Neural cell (in vitro differentiated cells): ENCODE results near the gene PPIL4.

Source experiments
- EZH2 ChIP-seq: fragments of 200-600, 300-800 bp; shearing (Covaris generic), sonication (generic); IDR thresholded peaks from 2 replicates; pipeline ENCODE4 v1.6.1; 2014; ENCODE audit warnings: antibody characterized with exemption, low read length, borderline replicate concordance, mild to moderate bottlenecking; ENCODE audit not compliant: insufficient read depth, poor library complexity, severe bottlenecking
- POLR2AphosphoS5 ChIP-seq: IDR thresholded peaks from 2 replicates; pipeline ENCODE4 v1.6.1; 2012
- TAF1 ChIP-seq: IDR thresholded peaks from 2 replicates; pipeline ENCODE4 v1.6.1; 2012; ENCODE audit warnings: low read depth
- TF ChIP-seq, protein P1 (sequence below): fragments of 450-650 bp; IDR thresholded peaks from 2 replicates; pipeline ENCODE4 v1.5.1; 2014; ENCODE audit warnings: antibody characterized with exemption, mild to moderate bottlenecking, moderate library complexity; ENCODE audit not compliant: poor library complexity, severe bottlenecking
- TF ChIP-seq, protein P2 (sequence below): IDR thresholded peaks from 2 replicates; pipeline ENCODE4 v1.6.1; 2012; ENCODE audit warnings: borderline replicate concordance

DNA sequence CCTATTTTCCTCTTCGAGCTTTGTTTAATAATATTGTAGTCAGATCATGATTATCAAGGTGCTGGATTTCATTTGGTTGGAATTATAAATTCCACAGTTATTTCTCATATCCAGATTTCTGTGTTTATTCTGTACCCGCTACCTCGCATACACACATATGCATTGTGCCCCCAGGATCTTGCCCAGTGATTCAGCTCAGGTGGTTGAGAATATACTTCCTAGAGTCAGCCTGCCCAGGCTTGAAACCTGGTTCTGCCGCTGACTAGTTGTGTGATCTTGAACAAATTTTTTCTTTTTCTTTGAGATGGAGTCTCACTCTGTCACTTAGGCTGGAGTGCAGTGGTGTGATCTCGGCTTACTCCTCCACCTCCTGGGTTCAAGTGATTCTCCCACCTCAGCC, 35.0 kb upstream of the PPIL4 start:
- TF ChIP-seq EZH2 (no peak), TAF1 (no peak), POLR2AphosphoS5 (no peak)
- TF ChIP-seq, protein P1, sequence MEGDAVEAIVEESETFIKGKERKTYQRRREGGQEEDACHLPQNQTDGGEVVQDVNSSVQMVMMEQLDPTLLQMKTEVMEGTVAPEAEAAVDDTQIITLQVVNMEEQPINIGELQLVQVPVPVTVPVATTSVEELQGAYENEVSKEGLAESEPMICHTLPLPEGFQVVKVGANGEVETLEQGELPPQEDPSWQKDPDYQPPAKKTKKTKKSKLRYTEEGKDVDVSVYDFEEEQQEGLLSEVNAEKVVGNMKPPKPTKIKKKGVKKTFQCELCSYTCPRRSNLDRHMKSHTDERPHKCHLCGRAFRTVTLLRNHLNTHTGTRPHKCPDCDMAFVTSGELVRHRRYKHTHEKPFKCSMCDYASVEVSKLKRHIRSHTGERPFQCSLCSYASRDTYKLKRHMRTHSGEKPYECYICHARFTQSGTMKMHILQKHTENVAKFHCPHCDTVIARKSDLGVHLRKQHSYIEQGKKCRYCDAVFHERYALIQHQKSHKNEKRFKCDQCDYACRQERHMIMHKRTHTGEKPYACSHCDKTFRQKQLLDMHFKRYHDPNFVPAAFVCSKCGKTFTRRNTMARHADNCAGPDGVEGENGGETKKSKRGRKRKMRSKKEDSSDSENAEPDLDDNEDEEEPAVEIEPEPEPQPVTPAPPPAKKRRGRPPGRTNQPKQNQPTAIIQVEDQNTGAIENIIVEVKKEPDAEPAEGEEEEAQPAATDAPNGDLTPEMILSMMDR: no peak
- TF ChIP-seq, protein P2, sequence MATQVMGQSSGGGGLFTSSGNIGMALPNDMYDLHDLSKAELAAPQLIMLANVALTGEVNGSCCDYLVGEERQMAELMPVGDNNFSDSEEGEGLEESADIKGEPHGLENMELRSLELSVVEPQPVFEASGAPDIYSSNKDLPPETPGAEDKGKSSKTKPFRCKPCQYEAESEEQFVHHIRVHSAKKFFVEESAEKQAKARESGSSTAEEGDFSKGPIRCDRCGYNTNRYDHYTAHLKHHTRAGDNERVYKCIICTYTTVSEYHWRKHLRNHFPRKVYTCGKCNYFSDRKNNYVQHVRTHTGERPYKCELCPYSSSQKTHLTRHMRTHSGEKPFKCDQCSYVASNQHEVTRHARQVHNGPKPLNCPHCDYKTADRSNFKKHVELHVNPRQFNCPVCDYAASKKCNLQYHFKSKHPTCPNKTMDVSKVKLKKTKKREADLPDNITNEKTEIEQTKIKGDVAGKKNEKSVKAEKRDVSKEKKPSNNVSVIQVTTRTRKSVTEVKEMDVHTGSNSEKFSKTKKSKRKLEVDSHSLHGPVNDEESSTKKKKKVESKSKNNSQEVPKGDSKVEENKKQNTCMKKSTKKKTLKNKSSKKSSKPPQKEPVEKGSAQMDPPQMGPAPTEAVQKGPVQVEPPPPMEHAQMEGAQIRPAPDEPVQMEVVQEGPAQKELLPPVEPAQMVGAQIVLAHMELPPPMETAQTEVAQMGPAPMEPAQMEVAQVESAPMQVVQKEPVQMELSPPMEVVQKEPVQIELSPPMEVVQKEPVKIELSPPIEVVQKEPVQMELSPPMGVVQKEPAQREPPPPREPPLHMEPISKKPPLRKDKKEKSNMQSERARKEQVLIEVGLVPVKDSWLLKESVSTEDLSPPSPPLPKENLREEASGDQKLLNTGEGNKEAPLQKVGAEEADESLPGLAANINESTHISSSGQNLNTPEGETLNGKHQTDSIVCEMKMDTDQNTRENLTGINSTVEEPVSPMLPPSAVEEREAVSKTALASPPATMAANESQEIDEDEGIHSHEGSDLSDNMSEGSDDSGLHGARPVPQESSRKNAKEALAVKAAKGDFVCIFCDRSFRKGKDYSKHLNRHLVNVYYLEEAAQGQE: no peak
